Brain pericyte (primary cell): Measurements from ENCODE around the gene TECPR1.

ENCODE experiments used
- DNase-seq: peaks from one replicate; pipeline ENCODE4 v3.0.0-alpha.2; 2012; ENCODE audit warnings: low read depth, low spot score

The TECPR1 gene

GRCh38 chr7:98283127-98283886, 31.3 kb upstream of the TECPR1 start:
- DNase-seq: no peak

- no peak for DNase-seq
Observed at GRCh38 chr7:98282703-98283102, 30.7 kb upstream of the TECPR1 start.

- DNase-seq: no peak
Observed at GRCh38 chr7:98281757-98282606, 29.9 kb upstream of the TECPR1 start.

GRCh38 chr7:98280791-98281756, 29.0 kb upstream of the TECPR1 start, which contains the start of gene BRI3:
Gene BRI3, plus strand, starts transcription at chr7:98281686. Its CDS starts 110 bp downstream, at chr7:98281796.
- no peak for DNase-seq

- DNase-seq: no peak
Observed at GRCh38 chr7:98280296-98280695, 28.3 kb upstream of the TECPR1 start.

- DNase-seq: no peak
Observed at GRCh38 chr7:98278936-98279335, 26.9 kb upstream of the TECPR1 start.

- no peak for DNase-seq
Observed at GRCh38 chr7:98278408-98278807, 26.4 kb upstream of the TECPR1 start.

- DNase-seq: no peak
Observed at GRCh38 chr7:98276241-98276761, 24.3 kb upstream of the TECPR1 start.

GRCh38 chr7:98267303-98267702, 15.3 kb upstream of the TECPR1 start:
- DNase-seq: no peak

- no peak for DNase-seq
Observed at GRCh38 chr7:98266840-98267239, 14.8 kb upstream of the TECPR1 start.

- no peak for DNase-seq
Observed at GRCh38 chr7:98265841-98266271, 13.8 kb upstream of the TECPR1 start.

- no peak for DNase-seq
Observed at GRCh38 chr7:98257701-98258100, 5.7 kb upstream of the TECPR1 start.

GRCh38 chr7:98256431-98256830, 4.4 kb upstream of the TECPR1 start:
- no peak for DNase-seq

GRCh38 chr7:98254951-98255610, 3.0 kb upstream of the TECPR1 start:
- no peak for DNase-seq

- DNase-seq: no peak
Observed at GRCh38 chr7:98254516-98254915, 2.5 kb upstream of the TECPR1 start.

GRCh38 chr7:98252425-98253054, 508 bp upstream of the TECPR1 start:
- no peak for DNase-seq

- DNase-seq: no peak
Observed at GRCh38 chr7:98251231-98251600, 816 bp downstream of the TECPR1 start.

GRCh38 chr7:98250789-98251188, 1.2 kb downstream of the TECPR1 start:
- no peak for DNase-seq

GRCh38 chr7:98249106-98249505, 2.9 kb downstream of the TECPR1 start:
- no peak for DNase-seq

GRCh38 chr7:98248156-98248555, 3.9 kb downstream of the TECPR1 start:
- DNase-seq: no peak
